Right lobe of liver (tissue), 6 donors: ENCODE results near the gene IPO13. TPM values are rescaled to one million over a fixed set of nuclear protein-coding genes. Genes with fewer than 3 reads are reported as not detected.

Experiments
- ATAC-seq, 4 donors: fragments of 200-7000 bp; cut with Tn5 transposase; one replicate each; pipeline ENCODE4 v1.9.1; 2020; ENCODE audit warnings: mild to moderate bottlenecking in 4 of 4, moderate library complexity in 4 of 4
- DNase-seq, 3 donors: peaks; one replicate each; pipeline ENCODE4 v3.0.0-alpha.2; 2020
- H3K27ac ChIP-seq, 3 donors: fragments of 200-600 bp; one replicate each; pipeline ENCODE4 v1.8.0; 2022
- H3K27me3 ChIP-seq, 2 donors: fragments of 200-600 bp; one replicate each; pipeline ENCODE4 v1.8.0; 2022
- H3K36me3 ChIP-seq, 4 donors: fragments of 200-600 bp; sonication (generic) in 1 of 4; one replicate each; pipeline versions ENCODE4 v1.5.1 to v1.8.0; 2017 to 2022; ENCODE audit warnings: control low read depth in 1 of 4
- H3K4me1 ChIP-seq, 4 donors: fragments of 200-600 bp; sonication (generic) in 1 of 4; one replicate each; pipeline versions ENCODE4 v1.5.1 to v1.8.0; 2017 to 2022; ENCODE audit warnings: control low read depth in 1 of 4
- H3K4me3 ChIP-seq, 3 donors: fragments of 200-600 bp; one replicate each; pipeline ENCODE4 v1.8.0; 2022
- H3K9me3 ChIP-seq, 4 donors: fragments of 200-600 bp; sonication (generic) in 1 of 4; one replicate each; pipeline versions ENCODE4 v1.5.1 to v1.8.0; 2017 to 2022; ENCODE audit warnings: control low read depth in 1 of 4
- CTCF ChIP-seq, 4 donors: fragments of 200-600 bp in 3 of 4; fragments of 450-650 bp in 1 of 4; IDR thresholded peaks; one replicate each; pipeline versions ENCODE4 v1.5.1 to v1.8.0; 2016 to 2022; ENCODE audit warnings: antibody characterized with exemption in 4 of 4, mild to moderate bottlenecking in 2 of 4
- POLR2A ChIP-seq: fragments of 450-650 bp; IDR thresholded peaks from one replicate; pipeline ENCODE4 v1.6.1; 2017; ENCODE audit warnings: antibody characterized with exemption, mild to moderate bottlenecking
- WGBS: methylation state at CpG from one replicate; pipeline ENCODE4 v1.1.6; 2018; ENCODE audit warnings: low coverage, low lambda C conversion rate; ENCODE audit not compliant: insufficient coverage; ENCODE audit errors: missing lambda C conversion rate; 5-methylcytosine and 5-hydroxymethylcytosine counted together
- intact Hi-C, 2 donors: fragments of 100-400 bp; cut with DNase I; formaldehyde crosslinking; loops; one replicate each; pipeline versions ENCODE4 v1.11.2 to v1.14.1; 2022
- total RNA-seq, 6 experiments: library from RNA; depleted of rRNA in 2 of 6; stranded (reverse); fragments of >200 nt in 2 of 6; fragmentation: NEBNext Ultra II Directional in 3 of 6; extraction: Animal tissue kit (Norgen Biotek cat#: 25700) in 3 of 6; gene quantifications; one replicate each; pipeline versions ENCODE4 v1.1.0 to v1.2.4, GENCODE V29; 2016 to 2023
- donor health status: DM: no; HTN: yes; CAD: no.
- donor health status: DM: no; HTN: no; CAD: no.
- donor health status: DM: no; HTN: no; CAD: no.
- donor health status: DM: no; HTN: yes; CAD: no.
- donor health status: DM: no; HTN: yes; CAD: no.

Gene IPO13
- total RNA-seq, 6 experiments from 2014 or later, result 12.4 to 18.9 (median 14.8) TPM

- Histone ChIP-seq H3K27me3 (no peaks in the 10 kb centered on the region), H3K9me3 (no peaks in the 10 kb centered on the region), H3K36me3 (no peaks in the 10 kb centered on the region), H3K4me3 (no peak overlapping the region), H3K4me1 (no peaks in the 10 kb centered on the region), H3K27ac (no peak overlapping the region)
- DNase-seq (no peak), ATAC-seq (no peak)
- WGBS, result 25% methylated on average over 4 of the region's 8 CpGs
- intact Hi-C loops, result no loop called here
- TF ChIP-seq POLR2A, result no peak
- TF ChIP-seq CTCF (IDR thresholded peaks at IDR 0.05), result no peak
Measured at GRCh38 chr1:44014365-44015104, 67.8 kb downstream of the IPO13 start.

GRCh38 chr1:44015206-44015605 lies 68.5 kb downstream of the IPO13 start:
- H3K9me3 ChIP-seq, result no peaks in the 10 kb centered on the region
- H3K4me1 ChIP-seq, result no peaks in the 10 kb centered on the region
- DNase-seq (no peak), ATAC-seq (no peak)
- H3K27me3 ChIP-seq, result no peaks in the 10 kb centered on the region
- TF ChIP-seq CTCF (IDR thresholded peaks at IDR 0.05) (no peak), POLR2A (no peak)
- intact Hi-C loops, result no loop called here
- WGBS, result 85% methylated on average over 3 of the region's 3 CpGs
- H3K27ac ChIP-seq, result no peak overlapping the region
- H3K36me3 ChIP-seq, result no peaks in the 10 kb centered on the region
- H3K4me3 ChIP-seq, result no peak overlapping the region

- no peak overlapping the region for H3K4me3 ChIP-seq
- no peak for TF ChIP-seq POLR2A
- TF ChIP-seq CTCF (IDR thresholded peaks at IDR 0.05), result no peak
- ATAC-seq (no peak), DNase-seq (no peak)
- H3K36me3 ChIP-seq, result no peaks in the 10 kb centered on the region
- WGBS, result 75% methylated on average over 5 of the region's 20 CpGs
- H3K27ac ChIP-seq, result no peak overlapping the region
- intact Hi-C loops, result no loop called here
- no peaks in the 10 kb centered on the region for H3K9me3 ChIP-seq
- H3K27me3 ChIP-seq, result no peaks in the 10 kb centered on the region
- H3K4me1 ChIP-seq, result no peaks in the 10 kb centered on the region
Measured at GRCh38 chr1:44016041-44016889, 69.5 kb downstream of the IPO13 start.

- Histone ChIP-seq H3K36me3 (no peaks in the 10 kb centered on the region), H3K4me1 (no peaks in the 10 kb centered on the region), H3K9me3 (no peaks in the 10 kb centered on the region), H3K27me3 (no peaks in the 10 kb centered on the region), H3K27ac (no peak overlapping the region), H3K4me3 (no peak overlapping the region)
- ATAC-seq, result no peak
- WGBS, result 82% methylated on average over 8 of the region's 20 CpGs
- no peak for TF ChIP-seq CTCF (IDR thresholded peaks at IDR 0.05)
- TF ChIP-seq POLR2A, result no peak
- no peak for DNase-seq
- intact Hi-C loops, result no loop called here
Measured at GRCh38 chr1:44016890-44017400, 70.2 kb downstream of the IPO13 start.

Other genes with a start within 250 kb of the IPO13 start
- gene ST3GAL3, start 239.4 kb upstream of the IPO13 start, total RNA-seq, result 10 to 100 TPM in 4 of 6 experiments, 1 to 10 TPM in 2; 6.4 to 14.2 (median 12.0) TPM
- gene ARTN, start 13.1 kb upstream of the IPO13 start, total RNA-seq, result under 1 TPM in 3 of 6 experiments, not detected in 3; 0.31 to 0.32 (median 0.31) TPM
- 10 to 100 TPM in 5 of 6 experiments, 1 to 10 TPM in 1; 8.9 to 27.5 (median 12.0) TPM for gene DPH2, start 23.1 kb downstream of the IPO13 start, total RNA-seq
- 100 to 1,000 TPM in 2 of 6 experiments, 10 to 100 TPM in 4; 64.4 to 142 (median 76.9) TPM for gene ATP6V0B, start 28.0 kb downstream of the IPO13 start, total RNA-seq
- gene B4GALT2, start 32.3 kb downstream of the IPO13 start, total RNA-seq, result 10 to 100 TPM; 13.4 to 49.5 (median 18.5) TPM
- 1 to 10 TPM; 2.2 to 8.4 (median 3.5) TPM for gene CCDC24, start 44.6 kb downstream of the IPO13 start, total RNA-seq
- gene SLC6A9, start 84.5 kb downstream of the IPO13 start, total RNA-seq, result 1 to 10 TPM in 4 of 6 experiments, under 1 TPM in 2; 0.78 to 2.2 (median 1.9) TPM
- not detected for gene KLF17, start 171.9 kb downstream of the IPO13 start, total RNA-seq
- not detected for gene KLF18, start 194.7 kb downstream of the IPO13 start, total RNA-seq